Measurements from ENCODE around the gene CARNS1.

DNA sequence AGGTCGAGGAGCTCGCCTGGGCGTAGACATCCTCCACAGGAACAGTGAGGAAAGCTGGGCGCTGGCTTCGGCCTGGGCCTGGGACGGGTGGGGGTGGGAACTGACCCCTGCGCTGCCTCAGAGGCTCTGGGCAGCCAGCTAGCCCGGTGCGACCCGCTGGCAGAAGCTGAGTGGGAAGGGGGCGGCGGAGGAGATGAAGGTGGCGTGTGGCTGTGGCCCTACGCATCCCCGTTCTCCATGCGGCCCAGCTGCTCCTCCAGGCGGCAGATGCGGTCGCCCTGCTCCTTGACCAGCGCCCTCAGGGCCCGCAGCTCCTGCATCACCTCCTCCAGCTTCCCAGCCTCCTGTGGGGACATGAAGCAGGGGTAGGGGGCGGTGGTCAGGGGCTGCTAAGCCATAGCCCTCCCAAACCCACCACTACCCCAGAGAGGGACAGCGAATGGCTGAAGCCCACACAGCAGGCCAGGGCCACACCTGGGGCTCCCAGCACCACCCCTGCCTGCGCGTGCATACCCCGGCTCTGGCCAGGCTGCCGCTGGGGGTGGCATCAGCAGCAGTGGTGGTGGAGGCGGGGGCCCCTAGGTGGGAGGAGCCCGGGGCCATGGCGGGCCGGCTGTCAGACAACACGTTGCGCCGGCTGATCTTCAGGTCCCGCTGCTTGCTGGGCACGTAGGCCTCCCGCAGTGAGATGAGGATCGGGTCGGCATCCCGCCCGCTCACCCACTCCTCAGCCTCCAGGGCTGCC is 22.9 kb downstream of the CARNS1 start:
- no peak for TF ChIP-seq POLR2A (IDR thresholded peaks at IDR 0.05)
- TF ChIP-seq, protein P1, sequence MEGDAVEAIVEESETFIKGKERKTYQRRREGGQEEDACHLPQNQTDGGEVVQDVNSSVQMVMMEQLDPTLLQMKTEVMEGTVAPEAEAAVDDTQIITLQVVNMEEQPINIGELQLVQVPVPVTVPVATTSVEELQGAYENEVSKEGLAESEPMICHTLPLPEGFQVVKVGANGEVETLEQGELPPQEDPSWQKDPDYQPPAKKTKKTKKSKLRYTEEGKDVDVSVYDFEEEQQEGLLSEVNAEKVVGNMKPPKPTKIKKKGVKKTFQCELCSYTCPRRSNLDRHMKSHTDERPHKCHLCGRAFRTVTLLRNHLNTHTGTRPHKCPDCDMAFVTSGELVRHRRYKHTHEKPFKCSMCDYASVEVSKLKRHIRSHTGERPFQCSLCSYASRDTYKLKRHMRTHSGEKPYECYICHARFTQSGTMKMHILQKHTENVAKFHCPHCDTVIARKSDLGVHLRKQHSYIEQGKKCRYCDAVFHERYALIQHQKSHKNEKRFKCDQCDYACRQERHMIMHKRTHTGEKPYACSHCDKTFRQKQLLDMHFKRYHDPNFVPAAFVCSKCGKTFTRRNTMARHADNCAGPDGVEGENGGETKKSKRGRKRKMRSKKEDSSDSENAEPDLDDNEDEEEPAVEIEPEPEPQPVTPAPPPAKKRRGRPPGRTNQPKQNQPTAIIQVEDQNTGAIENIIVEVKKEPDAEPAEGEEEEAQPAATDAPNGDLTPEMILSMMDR (IDR thresholded peaks at IDR 0.05): no peak
- TF ChIP-seq EP300 (IDR thresholded peaks at IDR 0.05): no peak
- no peak for TF ChIP-seq POLR2AphosphoS5 (IDR thresholded peaks at IDR 0.05)
